GM20000 (cell line): ENCODE data around the gene GRAMD4.

Experiments
- DNase-seq: peaks from one replicate; pipeline ENCODE4 v3.0.0; 2012; ENCODE audit warnings: low spot score
- CTCF ChIP-seq: IDR thresholded peaks from 2 replicates; pipeline ENCODE4 v1.5.1; 2012; ENCODE audit warnings: mild to moderate bottlenecking, control low read depth; ENCODE audit errors: extremely low read depth, missing control alignments

GRAMD4 gene

GRCh38 chr22:46579751-46580449, 40.3 kb upstream of the GRAMD4 start:
- TF ChIP-seq CTCF = no peak
- DNase-seq = no peak

GRCh38 chr22:46580940-46581537, 39.1 kb upstream of the GRAMD4 start:
- no peak for DNase-seq

DNA sequence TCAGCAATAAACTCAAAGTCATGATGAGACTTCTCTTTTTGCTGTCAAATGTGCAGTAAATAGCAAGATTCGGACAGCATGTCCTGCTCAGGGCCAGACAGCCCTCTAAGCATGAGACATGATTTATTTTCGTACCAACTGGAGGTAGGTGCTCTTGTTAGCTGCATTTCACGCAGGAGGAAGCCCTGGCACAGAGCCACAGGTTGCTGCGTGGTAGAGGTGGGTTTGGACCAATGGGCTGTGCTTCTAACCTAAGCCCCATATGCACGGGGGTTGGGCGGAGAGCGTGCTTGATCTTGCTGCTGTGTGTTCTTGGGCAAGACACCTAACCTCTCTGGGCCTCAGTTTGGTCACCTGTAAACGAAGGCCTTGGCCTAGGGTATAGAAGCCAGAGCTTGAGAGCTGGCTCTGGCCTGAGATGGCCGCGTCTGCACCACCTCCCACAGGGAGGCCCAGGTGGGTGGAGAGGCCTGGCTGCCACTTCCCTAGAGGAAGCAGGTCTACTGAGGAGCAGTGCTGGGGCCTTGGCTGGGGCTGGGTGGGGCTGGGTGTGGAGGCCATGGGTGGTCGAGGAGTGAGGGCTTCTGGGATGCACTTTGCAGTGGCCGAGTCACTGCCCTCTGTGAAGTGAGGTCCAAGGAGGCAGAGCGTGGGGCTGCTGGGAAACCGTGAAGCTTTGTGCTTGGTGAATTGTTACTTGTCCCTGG, 38.5 kb upstream of the GRAMD4 start:
- TF ChIP-seq CTCF = no peak
- DNase-seq = no peak

More at GRCh38 chr22:46580940-46581537, 39.1 kb upstream of the GRAMD4 start:
- TF ChIP-seq CTCF = no peak

GRCh38 chr22:46582281-46582933, 37.8 kb upstream of the GRAMD4 start:
- no peak for DNase-seq
- no peak for TF ChIP-seq CTCF

DNA sequence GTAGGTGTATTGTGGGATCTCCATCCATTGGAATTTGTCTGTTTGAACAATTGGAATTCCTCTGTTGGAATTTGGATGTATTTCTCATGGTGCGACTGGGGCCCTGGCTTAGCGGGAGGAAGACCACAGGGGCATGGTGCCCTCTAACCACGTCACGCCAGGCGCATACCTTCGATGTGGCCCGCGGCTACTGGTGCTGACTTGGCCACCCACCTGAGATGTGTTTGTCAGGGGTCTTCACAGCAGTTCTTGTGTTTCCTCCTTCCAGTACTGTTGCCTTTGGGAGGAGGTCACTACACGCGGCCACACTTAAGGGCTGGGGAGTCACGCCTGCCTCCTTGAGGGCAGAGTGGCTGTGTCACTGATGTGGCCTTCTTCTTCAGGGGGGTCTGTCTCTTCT, 36.6 kb upstream of the GRAMD4 start:
- DNase-seq = no peak
- TF ChIP-seq CTCF = no peak

DNA sequence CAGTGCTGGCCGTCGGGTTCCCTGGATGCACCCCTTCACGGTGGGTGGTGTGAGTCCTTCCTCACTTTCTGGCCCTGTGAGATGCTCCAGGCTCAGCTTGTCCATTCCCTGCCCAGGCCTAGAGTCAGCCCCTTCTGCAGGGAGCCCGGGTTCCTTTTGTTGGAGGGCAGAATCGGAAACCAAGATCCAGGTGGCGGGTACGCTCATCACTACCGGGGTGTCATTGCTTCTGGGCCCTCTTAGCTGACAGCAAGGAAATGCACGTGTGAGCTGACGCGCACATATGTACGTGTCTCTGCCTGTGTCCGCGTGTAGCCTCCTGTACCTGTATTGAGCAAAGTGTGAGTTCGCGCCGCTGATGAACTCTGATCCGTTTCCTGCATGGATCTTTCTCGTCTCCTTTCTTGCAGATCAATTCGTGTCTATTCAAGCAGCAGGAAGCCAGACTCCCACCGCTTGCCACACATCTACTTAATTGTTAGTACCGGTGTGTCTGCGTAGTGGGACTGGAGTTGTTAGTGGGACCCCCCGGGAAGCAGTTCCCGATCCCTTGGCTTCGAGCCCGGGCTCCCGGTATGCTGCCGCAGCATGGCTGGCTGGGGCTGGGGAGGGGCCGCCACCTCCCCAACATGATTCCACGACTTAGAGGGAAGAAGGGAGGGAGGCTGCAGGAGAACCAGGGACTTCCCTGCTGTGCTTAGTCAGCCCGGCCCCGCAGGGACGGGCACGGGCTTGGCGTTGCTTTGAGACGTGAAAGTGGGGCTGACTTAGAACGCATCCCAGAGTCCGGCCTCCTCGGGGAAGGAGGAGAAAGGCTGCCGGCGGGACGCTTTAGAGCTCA, 35.9 kb upstream of the GRAMD4 start:
- no peak for TF ChIP-seq CTCF
- DNase-seq = no peak
